GM21737 (cell line): ENCODE data around the gene CEP83.
A peak's percentile ranks its signal among the peaks of the same experiment; 100 is the strongest.

ENCODE experiments used
- ATAC-seq: cut with Tn5 transposase; IDR thresholded peaks from one replicate; pipeline ENCODE4 v1.9.1; 2021; ENCODE audit warnings: mild to moderate bottlenecking, moderate library complexity; ENCODE audit not compliant: unreplicated experiment

The CEP83 gene

DNA sequence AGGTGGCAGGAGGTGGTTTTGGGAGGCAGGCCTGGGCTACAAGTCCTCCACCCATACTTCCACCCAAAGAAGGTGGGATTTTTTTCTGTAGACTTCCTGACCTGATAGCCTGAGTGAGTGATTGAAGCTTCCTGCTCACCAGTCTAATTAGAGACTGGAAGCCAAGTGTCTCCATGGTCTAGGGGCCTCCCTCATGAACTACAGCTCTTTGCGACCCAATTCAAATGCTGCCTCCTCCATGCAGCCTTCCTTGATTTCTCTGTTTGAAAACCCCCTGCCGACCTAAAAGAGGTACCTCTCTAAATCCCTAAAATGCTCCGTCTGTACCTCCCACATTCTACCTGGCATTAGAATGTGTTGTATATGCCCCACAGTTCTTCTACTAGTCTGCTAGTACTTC, 186.4 kb downstream of the CEP83 start:
- no peak for ATAC-seq

DNA sequence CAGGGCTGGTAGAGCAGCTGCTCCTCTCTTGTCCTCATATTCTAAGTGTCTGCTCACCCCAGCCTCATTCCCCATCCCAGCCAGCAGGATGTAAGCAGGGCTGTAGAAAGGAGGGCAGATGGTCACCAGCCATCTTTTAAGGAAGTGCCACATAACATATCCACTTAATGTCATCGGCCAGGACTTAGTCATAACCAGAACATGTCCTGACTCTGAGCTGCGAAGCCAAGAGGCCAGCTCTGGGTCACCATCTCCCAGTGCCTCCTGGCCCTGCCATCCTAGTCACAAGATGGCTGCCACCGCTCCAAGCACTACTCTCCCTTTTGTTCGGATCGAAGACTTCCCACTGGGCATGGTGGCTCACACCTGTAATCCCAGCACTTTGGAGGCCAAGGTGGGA, 187.4 kb downstream of the CEP83 start:
- no peak for ATAC-seq

DNA sequence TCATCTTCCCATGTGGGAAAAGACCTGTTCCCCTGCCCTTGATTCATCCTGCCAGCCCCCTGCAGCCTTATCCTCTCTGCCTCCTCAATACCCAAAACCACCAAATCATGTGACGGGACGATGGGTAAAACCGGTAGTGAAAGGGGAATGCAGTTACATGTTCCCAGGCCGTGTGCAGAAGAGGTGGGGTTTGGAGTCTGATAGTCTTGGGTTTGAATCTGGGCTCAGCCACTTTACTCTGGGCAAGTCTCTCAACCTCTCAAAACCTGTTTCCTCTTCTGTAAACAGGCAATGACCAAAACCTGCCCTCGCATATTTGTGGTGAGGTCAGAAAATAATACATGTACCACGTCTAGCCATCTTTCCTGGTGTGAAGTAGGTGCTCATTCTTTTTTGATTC, 188.3 kb downstream of the CEP83 start:
- ATAC-seq: no peak

DNA sequence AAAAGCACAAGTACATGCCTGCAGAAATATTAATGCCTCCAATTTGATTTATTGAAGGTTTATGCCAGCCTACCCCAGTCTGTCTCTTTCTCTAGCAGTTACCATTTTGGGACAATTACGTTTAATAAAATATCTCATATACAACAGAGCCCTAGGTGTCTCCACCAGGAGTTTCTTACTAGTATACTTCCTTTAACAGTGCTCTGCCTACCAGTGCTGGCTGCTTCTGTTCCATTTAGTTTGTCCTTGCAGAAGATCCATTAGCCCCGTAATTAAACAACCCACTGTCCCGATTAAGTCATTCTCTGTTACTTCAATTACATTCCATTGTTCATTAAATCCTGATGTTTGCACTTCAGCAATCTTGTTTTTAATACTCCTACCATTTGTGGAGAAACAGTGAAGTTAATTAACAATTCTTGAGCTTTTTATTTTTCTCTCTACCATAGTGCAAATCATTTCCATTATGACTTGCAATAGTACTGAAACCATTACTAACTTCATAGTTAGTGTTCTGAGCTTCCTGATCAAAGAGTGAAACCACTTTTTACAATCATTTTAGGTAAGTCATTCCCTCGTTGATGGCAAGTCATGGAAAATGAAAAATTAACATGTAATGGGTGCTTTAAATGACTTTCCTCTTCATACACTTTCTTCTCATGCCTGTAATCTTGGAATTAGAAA, 190.2 kb downstream of the CEP83 start:
- ATAC-seq: peak; percentile 46

DNA sequence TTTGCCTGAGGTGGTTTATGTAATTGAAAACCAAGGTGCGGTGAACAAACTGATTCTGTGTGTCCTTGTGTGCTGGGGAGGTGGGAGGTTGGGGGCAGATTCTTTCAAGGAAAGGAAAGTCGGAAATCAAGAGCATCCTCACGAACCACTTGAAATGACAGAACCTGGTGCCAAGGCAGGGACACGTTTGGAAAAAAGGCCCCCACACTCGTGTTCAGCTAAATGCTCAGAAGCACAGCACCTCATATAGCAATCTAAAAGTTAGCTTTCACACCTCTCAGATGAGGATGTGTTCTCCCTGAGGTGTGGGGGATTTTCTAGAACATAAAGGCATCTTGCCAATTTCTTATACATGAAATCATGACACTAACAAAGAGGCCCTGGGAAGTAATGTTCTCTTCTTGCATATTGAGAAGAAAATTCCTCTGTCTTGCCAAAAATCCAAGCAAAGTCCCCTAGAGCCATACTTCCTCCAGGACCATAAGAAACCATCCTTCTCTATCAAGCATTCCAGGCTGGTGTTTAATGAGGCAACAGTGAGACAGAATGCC, 191.7 kb downstream of the CEP83 start:
- no peak for ATAC-seq

DNA sequence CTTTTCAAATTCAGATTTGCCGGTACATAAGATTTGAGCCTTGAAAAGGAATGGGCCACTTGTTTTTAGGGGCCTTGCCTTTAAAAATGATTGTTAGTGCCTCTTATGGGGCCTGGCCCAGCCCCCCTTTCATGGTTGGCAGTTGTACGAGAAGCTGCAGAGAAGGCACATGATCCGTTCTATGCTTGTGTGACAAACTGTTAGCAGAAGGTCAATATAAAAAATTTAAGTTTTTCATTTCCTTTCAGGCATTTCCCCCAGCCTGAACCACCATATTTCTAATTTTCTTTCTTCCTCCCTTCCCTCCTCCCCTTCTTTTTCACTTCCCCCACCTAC, 192.2 kb downstream of the CEP83 start:
- no peak for ATAC-seq

DNA sequence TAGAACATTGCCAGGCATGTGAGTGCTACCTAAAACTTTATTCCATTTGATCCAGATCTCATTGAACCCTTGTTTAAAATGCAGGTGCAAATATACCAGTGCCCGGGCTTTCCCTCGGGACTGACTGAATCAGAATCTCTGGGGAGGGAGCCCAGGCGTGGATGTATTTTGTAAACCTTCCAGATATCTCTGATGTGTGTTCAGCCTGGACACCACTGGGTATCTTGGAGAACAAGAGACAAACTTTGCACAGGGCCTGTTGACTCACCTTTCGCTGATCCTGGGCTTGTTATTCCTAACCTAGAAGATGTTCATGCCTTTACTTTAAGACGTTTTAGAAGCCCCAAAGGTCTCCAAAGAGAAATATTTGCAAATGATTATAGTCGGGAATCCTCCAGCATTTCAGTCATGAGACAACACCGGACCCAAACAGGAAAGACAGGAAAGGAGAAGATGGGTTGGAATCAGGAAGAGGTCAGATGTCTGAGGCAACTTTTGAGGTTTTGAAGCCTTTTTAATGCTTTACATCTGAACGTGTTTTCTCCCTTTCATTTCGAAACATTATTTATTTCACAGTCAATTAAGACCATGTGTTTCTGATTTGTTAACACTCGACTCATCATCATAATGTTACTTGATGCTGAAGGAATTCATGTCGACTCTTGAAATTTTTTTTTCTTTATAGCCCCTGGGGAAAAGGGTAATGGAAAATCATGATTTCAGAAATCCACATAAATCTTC, 192.7 kb downstream of the CEP83 start:
- ATAC-seq: no peak

DNA sequence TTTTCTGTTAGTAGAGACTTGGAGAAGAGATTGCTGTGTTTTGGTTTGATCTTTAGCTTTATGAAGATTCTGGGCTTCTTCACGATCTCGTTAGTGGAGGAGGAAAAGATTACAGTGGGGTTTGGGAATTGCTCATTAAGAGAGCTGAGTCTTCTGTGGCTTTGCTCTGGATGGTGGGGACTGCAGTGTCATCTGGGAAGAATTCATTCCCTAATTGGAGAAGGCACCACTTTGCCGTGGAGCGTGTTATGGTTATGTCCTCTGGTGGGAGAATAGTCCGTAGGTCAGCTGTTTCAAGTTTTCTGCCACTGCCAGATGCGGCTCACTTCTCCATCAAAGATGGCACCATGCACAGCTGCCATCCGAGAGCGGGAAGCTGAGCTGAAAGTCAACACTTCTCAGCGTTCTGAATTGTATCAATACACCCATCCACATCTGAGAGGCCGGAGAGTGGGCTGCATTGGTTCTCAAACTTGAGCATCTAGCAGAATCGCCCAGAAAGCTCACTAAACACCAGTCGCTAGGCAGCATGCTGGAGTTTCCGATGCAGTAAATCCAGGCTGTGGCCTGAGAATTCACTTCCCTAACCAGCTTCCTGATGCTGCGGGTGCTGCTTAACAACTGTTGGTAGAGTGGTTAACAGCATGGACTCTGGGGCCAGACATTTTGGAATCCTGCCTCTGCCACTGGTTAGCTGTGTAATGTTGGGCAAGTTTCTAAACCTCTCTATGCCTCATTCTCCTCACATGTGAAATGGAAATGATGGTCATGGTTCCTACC, 193.5 kb downstream of the CEP83 start:
- no peak for ATAC-seq

DNA sequence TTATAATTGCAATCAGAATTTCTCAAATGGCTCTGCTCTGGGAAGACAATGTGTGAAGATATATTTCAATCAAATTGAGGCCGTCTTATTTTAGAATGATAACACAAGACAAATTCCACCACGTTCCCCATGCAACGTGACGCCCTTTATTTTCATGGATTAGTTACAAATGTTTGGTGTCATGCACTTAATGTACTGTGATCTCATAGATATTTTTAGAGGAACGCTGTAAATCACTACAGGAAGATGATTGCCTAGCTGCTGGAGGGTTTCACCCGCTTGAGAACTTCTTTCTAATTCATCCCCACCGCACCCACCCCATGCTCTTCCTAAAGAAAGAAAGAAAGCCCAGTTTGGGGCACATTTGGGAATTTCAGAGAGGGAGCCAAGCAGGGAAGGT, 194.1 kb downstream of the CEP83 start:
- ATAC-seq: no peak

DNA sequence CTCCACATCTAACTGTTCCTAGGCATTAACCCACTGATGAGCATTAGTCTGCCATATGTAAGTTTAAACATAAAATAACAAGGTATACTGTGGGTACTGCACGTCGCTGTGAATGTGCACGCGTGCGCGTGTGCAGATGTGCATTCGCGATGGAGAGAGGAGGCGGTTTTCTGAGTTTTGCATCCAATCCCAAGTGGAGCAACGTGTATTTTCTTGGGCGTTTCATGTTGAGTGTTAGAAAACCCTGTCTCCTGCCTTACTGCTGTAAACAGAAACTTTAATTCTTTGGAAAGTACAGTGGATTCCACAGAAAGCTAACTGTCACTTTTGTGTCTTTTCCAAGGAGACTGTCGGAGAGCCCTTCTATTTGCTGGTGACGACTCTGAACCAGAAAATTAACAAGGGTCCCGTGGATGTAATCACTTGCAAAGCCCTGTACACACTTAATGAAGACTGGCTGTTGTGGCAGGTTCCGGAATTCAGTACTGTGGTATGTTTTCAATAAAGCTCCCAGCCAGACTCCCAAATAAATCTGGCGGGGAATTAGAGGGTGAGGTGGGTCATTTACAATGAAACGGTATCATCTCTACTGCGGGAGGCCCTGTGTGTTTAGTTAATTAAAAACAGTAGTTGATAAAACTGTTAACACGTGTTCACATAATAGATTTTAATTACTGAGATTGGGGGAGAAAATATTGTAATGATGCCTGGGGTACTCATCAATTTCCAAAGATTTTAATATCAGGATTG, 194.8 kb downstream of the CEP83 start:
- no peak for ATAC-seq

DNA sequence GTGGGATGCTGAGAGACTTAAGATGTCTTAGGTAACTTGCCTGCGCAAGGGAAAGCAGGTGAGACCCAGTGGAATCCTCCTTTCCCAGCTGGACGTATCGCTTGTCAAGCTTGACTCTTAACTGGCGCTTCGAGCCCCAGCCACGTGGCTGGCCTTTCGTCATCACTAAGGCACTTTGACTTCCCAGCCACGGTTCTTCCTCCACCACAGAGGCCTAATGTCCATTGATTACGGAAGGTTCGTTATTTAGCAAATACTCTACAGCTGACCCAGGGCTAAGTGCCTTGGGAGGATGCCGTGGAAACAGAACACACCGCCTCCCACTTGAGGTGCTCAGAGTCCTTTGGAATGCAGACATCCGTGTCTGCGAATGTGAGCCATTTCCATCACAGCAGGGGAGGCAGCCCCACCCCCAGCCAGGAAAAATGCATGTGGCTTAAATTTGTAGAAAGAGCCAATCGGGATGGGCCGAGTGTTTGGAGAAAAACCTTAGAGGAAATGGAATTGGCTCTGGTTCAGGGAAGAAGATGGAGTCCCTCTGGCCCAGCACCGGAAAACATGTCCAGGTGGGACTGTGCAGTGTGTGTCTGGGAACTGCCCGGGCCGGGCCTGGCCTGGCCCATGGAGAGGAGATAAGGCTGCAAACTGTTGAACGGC, 195.6 kb downstream of the CEP83 start:
- ATAC-seq: no peak

DNA sequence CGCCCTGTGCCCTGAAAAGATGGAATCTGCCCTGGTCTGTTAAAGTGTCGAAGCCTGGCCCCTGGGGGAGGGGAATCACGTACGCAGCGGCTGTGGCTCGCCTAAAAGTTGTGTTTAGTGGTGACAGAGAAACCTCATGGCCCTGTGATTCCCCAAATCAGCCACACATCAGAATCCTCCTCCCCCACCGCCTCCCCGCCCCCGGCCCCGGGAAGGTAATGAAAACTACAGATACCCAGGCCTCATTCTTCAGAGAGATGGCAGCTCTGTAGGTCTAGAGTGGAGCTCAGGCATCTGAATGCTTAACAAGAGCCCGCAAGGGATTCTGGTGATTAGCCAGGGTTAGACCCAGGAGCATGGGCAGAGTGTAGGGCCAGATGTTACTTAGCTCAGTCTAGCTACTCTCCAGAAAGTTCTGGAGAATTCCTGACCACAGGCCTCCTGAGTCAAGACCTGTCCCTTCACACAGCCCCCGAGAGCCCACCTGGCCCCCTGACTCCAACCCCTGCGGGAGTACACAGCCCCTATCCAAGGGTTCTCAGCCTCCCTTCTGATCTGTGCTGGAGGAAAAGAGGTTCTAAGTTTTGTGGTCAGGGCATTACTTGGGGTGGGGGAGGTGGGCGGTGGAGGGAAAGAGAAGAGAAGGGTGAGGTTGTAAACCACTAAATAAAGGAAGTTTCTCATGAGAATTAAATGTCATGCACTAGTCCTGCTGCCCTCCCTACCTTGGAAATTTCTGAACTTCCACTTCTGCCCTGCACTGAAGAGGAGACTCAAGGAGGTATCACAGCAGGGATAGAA, 196.5 kb downstream of the CEP83 start:
- ATAC-seq: peak; percentile 32

DNA sequence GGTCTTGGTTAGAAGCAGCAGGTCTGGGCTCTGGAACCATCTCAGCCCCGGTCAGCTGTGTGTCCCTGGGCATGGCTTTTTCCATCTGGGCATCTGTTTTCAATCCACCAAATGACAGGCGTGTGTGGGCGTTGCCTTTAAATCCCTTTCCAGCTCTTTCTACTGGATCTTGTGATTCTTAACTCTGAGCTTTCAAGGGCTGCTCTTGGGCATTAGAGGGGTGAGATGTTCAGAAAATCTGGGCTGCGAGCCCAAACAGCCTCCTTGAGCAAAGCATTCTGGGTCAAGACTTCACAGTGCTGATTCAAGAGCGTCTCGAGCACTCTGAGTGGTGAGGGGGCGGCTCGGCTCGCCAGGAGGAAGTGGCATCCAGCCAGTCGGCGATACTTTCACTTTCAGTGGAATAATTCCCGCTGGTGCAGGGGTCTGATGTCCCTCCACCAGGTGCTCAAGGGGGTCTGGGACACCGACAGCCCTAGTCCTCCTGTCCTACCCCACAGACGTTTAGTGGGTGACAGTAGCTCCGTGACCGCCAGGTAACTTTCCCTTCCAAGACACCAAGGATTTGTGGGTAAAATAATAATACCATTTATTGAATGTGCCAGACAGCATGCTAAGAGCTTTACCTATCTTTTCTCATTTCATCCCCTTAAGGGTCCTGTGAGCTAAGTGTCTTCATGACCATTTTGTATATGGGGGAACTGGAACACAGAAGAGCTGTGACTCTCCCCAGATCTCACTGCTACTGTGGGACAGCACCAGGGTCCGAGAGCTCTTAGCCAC, 197.2 kb downstream of the CEP83 start:
- ATAC-seq: peak; percentile 40

DNA sequence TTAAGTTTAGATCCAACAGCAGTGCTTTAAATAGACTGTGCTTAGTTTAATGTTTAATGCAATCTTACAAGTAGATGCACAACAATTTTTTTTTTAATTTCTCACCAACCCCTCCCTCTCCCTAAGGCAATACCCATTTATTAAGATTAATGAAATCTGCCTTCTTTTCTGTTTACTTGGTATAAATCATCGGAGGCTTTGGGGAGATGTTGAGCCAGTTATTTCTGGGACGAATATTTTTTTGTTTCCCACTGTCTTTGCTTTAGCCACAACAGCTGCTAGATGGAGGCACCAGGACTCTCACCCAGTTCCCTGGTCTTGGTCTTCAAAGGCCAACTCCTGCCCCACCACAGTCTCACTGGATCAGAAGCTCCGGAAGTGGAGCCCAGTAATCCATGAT, 197.9 kb downstream of the CEP83 start:
- ATAC-seq: no peak

DNA sequence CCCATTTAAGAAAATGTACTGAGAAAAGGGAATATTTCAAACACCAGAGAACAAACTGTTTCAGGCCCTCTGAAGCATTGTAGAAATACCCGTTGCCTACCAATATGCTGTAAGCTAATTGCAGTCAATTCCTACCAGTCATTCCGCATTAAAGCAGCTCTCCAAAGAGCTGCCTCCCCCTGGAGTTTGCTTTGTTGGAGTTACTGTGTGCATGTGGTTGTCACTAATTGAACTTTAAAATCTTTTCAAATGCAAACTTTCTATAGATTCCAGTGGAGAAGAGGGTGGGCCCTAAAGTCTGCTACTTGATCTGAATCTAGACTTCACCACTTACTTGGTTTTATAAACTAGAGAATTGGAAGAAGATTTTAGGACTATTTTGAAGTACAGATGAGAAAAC, 198.5 kb downstream of the CEP83 start:
- ATAC-seq: no peak

DNA sequence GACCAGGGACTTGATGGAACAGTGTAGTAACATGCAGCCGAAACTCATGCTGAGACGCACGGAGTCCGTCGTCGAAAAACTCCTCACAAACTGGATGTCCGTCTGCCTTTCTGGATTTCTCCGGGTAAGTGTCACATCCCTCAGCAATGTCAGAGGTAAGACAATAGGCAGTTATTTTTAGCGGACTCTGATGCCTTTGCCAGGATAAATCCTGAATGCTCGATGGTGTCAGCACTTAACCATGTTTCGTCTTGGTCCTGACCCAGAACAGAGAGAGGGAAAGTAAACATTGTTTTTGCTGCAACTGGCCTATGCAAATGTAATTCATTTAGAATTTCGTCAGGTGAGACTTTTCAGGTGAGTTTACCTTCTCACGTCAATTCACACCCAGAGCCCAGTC, 198.9 kb downstream of the CEP83 start:
- ATAC-seq: no peak

DNA sequence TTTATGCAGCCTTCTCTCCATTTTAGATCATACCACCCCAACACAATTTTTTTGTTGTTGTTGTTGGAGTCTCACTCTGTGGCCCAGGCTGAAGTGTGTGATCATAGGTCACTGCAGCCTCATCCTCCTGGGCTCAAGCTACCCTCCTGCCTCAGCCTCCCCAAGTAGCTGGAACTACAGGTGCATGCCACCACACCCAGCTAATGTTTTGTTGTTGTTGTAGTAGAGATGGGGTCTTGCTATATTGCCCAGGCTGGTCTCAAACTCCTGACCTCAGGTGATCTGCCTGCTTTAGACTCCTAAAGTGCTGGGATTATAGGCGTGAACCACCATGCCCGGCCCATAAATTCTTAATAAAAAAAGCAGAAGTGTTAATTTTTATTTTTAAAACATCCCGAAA, 199.7 kb downstream of the CEP83 start:
- ATAC-seq: no peak

DNA sequence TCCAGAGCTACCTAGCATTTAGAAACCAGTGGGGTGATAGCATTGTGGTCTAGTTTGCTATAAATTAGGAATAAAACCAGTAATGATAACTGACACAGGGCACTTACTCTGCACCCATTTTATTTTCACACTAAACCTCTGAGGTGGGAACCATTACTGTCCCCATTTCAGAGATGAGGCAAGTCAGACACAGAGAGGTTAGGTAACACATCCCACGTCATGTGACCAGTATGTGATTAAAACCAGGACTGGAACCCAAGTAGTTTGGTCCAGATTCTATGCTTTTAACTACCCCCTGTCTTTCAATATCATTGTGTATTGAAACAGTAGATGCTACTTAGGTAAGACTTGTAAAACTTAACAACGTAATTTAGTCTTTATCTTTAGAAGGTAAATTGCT, 201.1 kb downstream of the CEP83 start:
- peak; percentile 39 for ATAC-seq
